IPS-20b (cell line): ENCODE data around the gene IRX4.

Experiments
- H3K27ac ChIP-seq: one replicate; pipeline ENCODE4 v1.5.1; 2013; ENCODE audit warnings: low read length
- H3K27me3 ChIP-seq: 2 replicates; pipeline ENCODE4 v1.6.1; 2013; ENCODE audit warnings: mild to moderate bottlenecking, low read length, inconsistent platforms; ENCODE audit not compliant: insufficient read depth
- H3K36me3 ChIP-seq: 2 replicates; pipeline ENCODE4 v1.6.1; 2013; ENCODE audit warnings: low read depth, mild to moderate bottlenecking, inconsistent platforms, low read length, moderate library complexity; ENCODE audit not compliant: insufficient read depth
- H3K4me1 ChIP-seq: 2 replicates; pipeline ENCODE4 v1.6.1; 2013; ENCODE audit warnings: mild to moderate bottlenecking, control low read depth, inconsistent platforms, low read length, moderate library complexity; ENCODE audit not compliant: insufficient read depth
- H3K4me3 ChIP-seq: 2 replicates; pipeline ENCODE4 v1.5.1; 2013; ENCODE audit warnings: mild to moderate bottlenecking, low read length, inconsistent platforms
- H3K9ac ChIP-seq: 2 replicates; pipeline ENCODE4 v1.6.1; 2013; ENCODE audit warnings: low read depth, mild to moderate bottlenecking, inconsistent platforms, low read length, moderate library complexity
- H3K9me3 ChIP-seq: 2 replicates; pipeline ENCODE4 v1.6.1; 2013; ENCODE audit warnings: mild to moderate bottlenecking, low read depth, low read length, inconsistent platforms; ENCODE audit not compliant: insufficient read depth

The IRX4 gene

DNA sequence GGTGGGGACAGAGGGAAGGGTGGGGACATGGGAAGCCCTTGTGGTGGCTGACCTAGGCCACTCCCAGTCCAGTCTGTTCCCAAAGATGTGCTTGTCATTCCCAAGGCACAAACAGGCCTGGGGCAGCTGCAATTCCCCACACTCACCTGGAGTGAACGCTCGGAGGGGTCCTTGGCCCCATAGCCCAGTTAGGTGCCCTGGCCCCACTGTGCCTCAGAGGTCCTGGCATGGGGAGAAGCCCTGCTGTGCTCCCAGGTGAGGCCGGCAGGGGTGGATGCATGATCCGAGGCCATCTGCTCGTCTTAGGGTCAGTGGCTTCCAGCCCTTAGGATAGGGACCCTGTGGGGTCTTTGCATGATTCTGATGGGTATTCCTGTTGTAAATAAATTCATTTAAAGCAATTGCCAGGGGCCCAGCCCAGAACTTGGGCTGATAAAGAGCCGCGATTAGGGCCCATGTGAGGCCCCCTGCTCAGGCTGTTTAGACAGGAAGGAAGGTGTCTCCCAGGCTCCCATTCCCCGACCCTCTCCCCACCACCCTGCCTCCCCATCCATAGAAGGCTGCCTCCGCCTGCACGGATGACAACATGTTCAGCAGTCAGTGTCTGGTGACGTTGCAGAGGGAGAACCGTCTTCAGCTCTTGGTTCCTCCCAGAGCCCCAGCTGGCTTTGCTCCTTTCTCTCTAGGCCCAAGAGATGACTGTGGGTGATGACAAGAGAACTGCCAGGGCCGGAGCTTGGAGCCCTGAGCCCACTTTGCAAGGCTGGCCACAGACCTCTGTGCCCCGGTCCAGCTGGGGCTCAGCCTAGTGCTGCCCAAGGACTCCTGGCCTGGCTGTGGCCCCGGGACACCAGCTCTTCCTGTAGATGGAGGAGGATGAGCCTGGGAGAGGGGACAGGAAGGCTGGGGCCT, 28.4 kb upstream of the IRX4 start:
- H3K9me3 ChIP-seq: no peaks in the 10 kb centered on the region
- H3K27ac ChIP-seq: no peak overlapping the region
- no peak overlapping the region for H3K9ac ChIP-seq
- no peak overlapping the region for H3K4me3 ChIP-seq
- no peaks in the 10 kb centered on the region for H3K36me3 ChIP-seq
- no peaks in the 10 kb centered on the region for H3K4me1 ChIP-seq
- no peaks in the 10 kb centered on the region for H3K27me3 ChIP-seq

DNA sequence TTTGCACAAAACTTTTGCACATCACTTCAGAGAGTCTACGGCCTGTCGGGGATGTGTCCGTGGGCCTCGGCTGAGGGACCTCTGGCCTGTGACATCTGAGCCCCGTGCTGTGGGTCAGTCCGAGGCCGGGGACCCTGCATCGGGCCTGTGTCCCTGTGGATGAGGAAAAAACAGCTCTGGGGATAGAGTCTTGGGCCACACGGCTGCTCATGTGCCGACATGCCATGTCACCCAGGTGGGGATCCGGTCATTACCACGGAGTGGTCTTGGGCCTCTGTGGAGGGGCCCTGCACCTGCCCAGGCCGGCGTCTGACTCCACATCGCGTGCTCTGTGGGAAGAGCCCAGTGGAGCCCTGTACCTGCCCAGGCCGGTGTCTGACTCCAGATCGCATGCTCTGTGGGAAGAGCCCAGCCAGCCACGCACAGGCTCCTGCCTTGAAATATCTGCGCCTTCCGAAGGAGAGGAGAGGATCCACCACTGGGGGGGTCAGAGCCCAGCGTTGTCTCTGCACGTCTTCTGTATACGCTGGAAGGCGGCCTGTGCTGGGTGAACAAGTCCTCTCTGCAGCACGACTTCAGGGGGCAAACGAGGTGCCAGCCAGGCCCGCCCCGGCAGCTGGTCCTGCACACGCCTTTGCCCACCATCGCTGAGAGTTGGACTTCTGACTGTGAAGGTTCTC, 27.5 kb upstream of the IRX4 start:
- Histone ChIP-seq H3K27ac (no peak overlapping the region), H3K9ac (no peak overlapping the region), H3K4me1 (no peaks in the 10 kb centered on the region), H3K36me3 (no peaks in the 10 kb centered on the region), H3K27me3 (no peaks in the 10 kb centered on the region), H3K4me3 (no peak overlapping the region), H3K9me3 (no peaks in the 10 kb centered on the region)

DNA sequence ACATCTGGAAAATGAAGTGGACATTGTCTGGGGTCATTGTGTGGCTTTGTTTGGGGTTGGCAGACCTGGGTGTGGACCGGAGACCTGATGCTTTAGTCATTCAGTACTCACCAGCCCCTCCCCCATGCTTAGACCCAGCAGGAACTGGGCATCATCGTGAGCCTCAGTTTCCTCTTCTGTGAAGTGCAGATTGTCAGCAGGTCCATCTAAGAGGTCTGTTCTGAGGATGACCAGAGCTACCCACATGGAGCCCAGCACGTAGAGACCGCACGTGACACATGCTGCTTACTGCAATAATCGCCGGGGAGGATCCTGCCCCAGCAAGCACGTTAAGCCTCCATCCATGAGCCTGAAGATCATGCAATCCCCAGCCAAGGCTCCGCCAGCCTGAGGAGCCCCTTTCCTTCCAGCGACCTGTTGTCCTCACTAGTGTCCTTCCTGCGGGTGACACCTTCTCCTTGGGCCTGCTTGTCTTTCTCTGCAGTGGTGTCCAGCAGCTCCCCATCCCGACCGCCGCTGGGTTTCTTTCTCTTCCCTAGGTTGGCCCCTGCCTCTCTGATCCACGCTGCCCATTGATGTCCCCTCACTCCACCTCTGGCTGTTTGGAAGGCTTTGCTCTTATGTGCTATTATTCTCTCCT, 26.7 kb upstream of the IRX4 start:
- no peak overlapping the region for H3K9ac ChIP-seq
- no peak overlapping the region for H3K4me3 ChIP-seq
- H3K4me1 ChIP-seq: no peaks in the 10 kb centered on the region
- no peaks in the 10 kb centered on the region for H3K27me3 ChIP-seq
- H3K36me3 ChIP-seq: no peaks in the 10 kb centered on the region
- no peak overlapping the region for H3K27ac ChIP-seq
- no peaks in the 10 kb centered on the region for H3K9me3 ChIP-seq

DNA sequence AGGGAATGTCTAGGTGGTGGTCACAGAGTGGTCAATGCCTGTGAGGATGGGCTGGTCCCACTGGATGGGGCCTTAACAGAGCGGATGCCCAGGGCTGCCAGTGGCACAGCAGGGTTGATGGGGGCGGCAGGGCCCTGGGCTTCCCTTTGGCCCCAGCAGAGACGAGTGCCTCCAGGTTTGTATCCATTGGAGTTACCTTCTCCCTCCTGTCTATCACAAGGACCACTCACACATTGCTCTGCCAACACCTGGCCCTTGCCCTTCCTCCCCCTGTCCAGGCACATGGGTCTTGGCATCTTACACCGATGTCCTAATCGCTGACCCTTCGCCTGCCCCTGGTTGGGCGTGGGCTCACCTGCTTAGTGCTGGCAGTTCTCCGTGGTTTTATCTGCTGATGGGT, 26.2 kb upstream of the IRX4 start:
- Histone ChIP-seq H3K9me3 (no peaks in the 10 kb centered on the region), H3K27me3 (no peaks in the 10 kb centered on the region), H3K4me3 (no peak overlapping the region), H3K4me1 (no peaks in the 10 kb centered on the region), H3K36me3 (no peaks in the 10 kb centered on the region), H3K9ac (no peak overlapping the region), H3K27ac (no peak overlapping the region)

DNA sequence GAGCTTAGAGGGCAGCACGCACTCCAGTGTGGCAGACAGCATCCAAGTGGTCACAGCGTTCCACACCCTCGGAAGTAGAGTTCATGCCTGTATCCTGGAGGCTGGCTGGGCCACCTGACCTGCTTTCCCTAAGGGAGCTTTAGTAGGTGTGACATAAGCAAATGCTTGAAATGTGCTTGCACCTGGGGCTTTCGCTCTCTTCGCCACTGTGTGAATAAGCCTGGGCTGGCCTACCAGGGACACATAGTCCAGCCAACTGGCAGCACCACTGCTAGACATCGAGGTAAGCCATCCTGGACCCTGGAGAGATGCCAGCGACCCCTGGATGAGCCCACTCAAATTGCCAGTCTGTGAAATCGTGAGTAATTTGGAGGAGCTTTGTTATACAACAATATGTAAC, 24.9 kb upstream of the IRX4 start:
- Histone ChIP-seq H3K9ac (no peak overlapping the region), H3K9me3 (no peaks in the 10 kb centered on the region), H3K4me1 (no peaks in the 10 kb centered on the region), H3K4me3 (no peak overlapping the region), H3K27me3 (no peaks in the 10 kb centered on the region), H3K27ac (no peak overlapping the region), H3K36me3 (no peaks in the 10 kb centered on the region)

DNA sequence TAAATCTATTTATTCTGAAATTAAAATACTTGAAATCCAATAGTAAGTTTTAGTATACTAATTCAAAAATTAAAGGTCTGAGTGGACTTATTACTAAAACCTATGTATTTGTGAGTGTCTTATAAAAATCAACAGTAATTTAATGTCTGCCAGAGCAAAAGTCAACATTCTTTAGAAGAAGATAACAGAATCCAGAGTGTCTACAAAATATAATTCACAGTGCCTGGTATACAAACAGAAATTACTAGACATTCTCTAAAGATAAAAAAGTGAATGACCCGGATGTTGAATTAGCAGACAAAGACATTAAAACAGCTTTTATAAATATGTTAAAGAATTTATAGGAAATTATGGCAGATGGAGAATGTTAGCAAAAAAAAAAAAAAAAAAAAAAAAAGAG, 22.4 kb upstream of the IRX4 start:
- Histone ChIP-seq H3K4me1 (no peaks in the 10 kb centered on the region), H3K9me3 (no peaks in the 10 kb centered on the region), H3K36me3 (no peaks in the 10 kb centered on the region), H3K9ac (no peak overlapping the region), H3K27me3 (no peaks in the 10 kb centered on the region), H3K4me3 (no peak overlapping the region), H3K27ac (no peak overlapping the region)

DNA sequence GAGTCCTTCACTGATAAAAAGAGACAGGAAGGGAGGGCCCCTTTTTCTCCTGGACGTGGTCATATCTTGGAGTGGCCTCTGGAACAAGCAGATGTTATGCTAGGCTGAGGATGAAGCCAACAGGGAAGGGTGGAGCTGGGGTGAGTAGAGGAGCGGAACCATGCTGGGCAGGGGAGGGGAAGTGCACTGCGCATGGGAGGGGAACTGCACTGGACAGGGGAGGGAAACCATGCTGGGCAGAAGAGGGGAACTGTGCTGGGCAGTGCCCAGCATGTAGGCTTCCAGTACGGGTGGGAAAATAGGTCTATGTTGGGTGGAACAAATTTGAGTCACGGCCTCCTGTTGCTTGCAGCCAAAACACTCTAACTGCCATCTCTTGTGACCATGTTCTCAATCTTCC, 19.3 kb upstream of the IRX4 start:
- Histone ChIP-seq H3K4me3 (no peak overlapping the region), H3K4me1 (no peaks in the 10 kb centered on the region), H3K9me3 (no peaks in the 10 kb centered on the region), H3K27ac (no peak overlapping the region), H3K9ac (no peak overlapping the region), H3K27me3 (peaks cover 6% of the 10 kb centered on the region; the same call in 1 of the 2 replicates), H3K36me3 (no peaks in the 10 kb centered on the region)

DNA sequence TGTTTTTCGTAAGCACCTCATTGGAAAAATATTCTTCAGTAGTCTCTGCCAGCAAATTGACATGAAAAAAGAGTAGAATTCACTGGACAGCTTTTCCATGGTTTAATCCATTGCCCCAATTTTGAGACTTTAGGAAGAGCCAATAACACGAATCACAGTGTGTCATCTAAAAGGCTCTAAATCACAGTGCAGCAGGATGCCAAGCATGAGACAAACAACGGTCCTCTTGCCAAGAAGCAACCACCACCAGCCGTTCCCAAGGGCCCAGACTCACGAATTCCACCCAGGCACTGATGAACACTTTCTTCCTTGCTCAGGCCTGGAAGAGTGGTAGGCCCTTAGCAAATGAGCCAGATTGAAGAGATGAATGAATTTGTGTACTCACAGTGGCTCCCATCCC, 18.3 kb upstream of the IRX4 start:
- H3K4me3 ChIP-seq: no peak overlapping the region
- no peak overlapping the region for H3K9ac ChIP-seq
- H3K4me1 ChIP-seq: no peaks in the 10 kb centered on the region
- H3K27me3 ChIP-seq: peaks cover 6% of the 10 kb centered on the region; the same call in 1 of the 2 replicates
- H3K9me3 ChIP-seq: no peaks in the 10 kb centered on the region
- no peak overlapping the region for H3K27ac ChIP-seq
- H3K36me3 ChIP-seq: no peaks in the 10 kb centered on the region

DNA sequence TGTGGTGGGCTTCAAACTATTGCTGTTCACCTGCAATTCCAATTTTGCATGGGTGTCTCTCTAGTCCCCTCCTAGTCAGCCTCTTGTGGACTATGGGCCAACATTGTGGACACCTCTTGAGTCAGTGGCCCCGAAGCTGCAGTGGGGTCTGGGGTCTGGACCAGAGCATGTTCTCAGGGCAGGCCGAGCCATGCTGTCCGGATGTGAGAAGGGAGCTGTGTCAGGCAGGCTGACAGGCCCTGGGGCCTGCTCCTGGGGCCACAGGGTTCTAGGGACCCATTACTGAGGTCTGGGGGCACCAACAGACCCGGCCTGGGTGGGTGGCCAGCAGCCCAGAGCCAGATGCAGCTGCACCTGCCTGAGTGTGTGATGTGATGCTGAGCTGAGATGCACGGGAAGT, 16.5 kb upstream of the IRX4 start:
- H3K9me3 ChIP-seq: no peaks in the 10 kb centered on the region
- H3K27ac ChIP-seq: no peak overlapping the region
- no peaks in the 10 kb centered on the region for H3K36me3 ChIP-seq
- no peak overlapping the region for H3K4me3 ChIP-seq
- H3K9ac ChIP-seq: no peak overlapping the region
- no peaks in the 10 kb centered on the region for H3K4me1 ChIP-seq
- peaks cover 12% of the 10 kb centered on the region for H3K27me3 ChIP-seq

DNA sequence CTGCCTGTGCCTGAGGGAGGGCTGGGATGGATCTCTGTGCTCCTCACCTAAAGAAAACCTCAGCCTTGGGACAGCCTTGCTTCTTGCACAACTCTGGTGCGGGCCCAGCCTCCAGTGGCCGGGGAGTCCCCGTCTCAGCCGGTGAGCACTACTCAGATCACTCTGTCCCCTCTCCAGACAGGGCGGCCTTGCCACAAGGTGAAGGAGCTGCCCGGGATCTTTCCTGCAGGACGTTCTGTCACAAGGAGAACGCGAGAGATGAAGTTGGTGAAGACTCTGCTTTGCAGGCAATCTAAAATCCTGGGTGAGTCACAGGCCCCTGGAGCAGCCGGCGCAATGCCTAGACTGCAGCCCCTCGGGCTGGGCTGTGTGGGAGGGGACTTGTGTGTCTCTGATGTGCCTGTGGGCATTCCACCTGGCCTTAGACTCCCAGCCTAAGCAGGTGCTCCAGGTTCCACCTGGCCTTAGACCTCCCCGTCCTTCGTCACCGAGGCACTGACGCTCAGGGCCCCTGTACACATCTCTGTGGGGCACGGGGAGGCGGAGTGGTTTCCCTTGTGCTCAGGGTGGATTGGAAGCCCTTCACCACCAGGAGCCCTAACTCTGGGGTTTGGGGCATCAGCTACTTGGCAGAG, 15.2 kb upstream of the IRX4 start:
- no peaks in the 10 kb centered on the region for H3K9me3 ChIP-seq
- peaks cover 24% of the 10 kb centered on the region for H3K27me3 ChIP-seq
- H3K4me3 ChIP-seq: no peak overlapping the region
- H3K4me1 ChIP-seq: no peaks in the 10 kb centered on the region
- H3K36me3 ChIP-seq: no peaks in the 10 kb centered on the region
- no peak overlapping the region for H3K9ac ChIP-seq
- no peak overlapping the region for H3K27ac ChIP-seq

DNA sequence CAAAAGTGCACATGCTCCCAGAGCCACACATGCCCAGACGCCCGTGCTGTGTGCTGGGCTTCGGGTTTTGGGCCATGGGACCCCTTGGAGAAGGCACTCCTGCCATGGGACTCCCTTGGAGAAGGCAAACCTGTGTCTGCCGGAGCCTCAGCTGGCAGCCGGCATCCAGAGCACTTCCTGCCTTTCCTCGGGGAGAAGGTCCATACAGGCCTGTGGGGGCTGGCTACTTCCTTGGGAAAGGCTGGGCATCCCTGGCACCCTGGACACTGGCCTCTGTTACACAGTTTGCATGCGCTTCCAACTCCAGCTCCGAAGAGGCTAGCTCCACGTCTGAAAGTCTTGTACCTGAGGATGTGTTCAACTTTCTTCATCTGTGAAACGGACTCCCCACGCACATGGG, 14.7 kb upstream of the IRX4 start:
- Histone ChIP-seq H3K27me3 (peaks cover 29% of the 10 kb centered on the region), H3K9ac (no peak overlapping the region), H3K4me1 (no peaks in the 10 kb centered on the region), H3K27ac (no peak overlapping the region), H3K36me3 (no peaks in the 10 kb centered on the region), H3K9me3 (no peaks in the 10 kb centered on the region), H3K4me3 (no peak overlapping the region)
